Progenitor cell of endocrine pancreas (in vitro differentiated cells): ENCODE results near the gene NDUFS7. TPM values are rescaled to one million over a fixed set of nuclear protein-coding genes. Genes with fewer than 3 reads are reported as not detected.

Experiments
- DNase-seq: peaks from one replicate; pipeline ENCODE4 v3.0.0; 2021; ENCODE audit warnings: low spot score; ENCODE audit not compliant: unreplicated experiment
- H3K27ac Mint-ChIP-seq: 2 replicates; pipeline ENCODE4 v1.8.0; 2021; ENCODE audit warnings: mild to moderate bottlenecking, moderate library complexity, mixed read lengths
- H3K27me3 Mint-ChIP-seq: 2 replicates; pipeline ENCODE4 v1.8.0; 2021; ENCODE audit warnings: mixed read lengths
- H3K36me3 Mint-ChIP-seq: 2 replicates; pipeline ENCODE4 v1.8.0; 2022; ENCODE audit warnings: mixed read lengths; ENCODE audit not compliant: insufficient read depth
- H3K4me1 Mint-ChIP-seq: 2 replicates; pipeline ENCODE4 v1.8.0; 2021; ENCODE audit warnings: low read depth, mixed read lengths
- H3K4me3 Mint-ChIP-seq: 2 replicates; pipeline ENCODE4 v1.8.0; 2021; ENCODE audit warnings: low read depth, mild to moderate bottlenecking, moderate library complexity, mixed read lengths
- H3K9me3 Mint-ChIP-seq: 2 replicates; pipeline ENCODE4 v1.8.0; 2021; ENCODE audit warnings: low read depth, mixed read lengths
- total RNA-seq: library from RNA; stranded (reverse); gene quantifications from 2 replicates; pipeline ENCODE4 v1.2.1, GENCODE V29; 2021
- TF ChIP-seq, protein P1 (sequence below): fragments of 200-600 bp; sonication (generic); IDR thresholded peaks from one replicate; pipeline ENCODE4 v1.5.0; 2021; ENCODE audit warnings: antibody characterized with exemption, mild to moderate bottlenecking; ENCODE audit not compliant: unreplicated experiment

Gene NDUFS7
- total RNA-seq, 1 donor from 2014 or later, result 62.4 TPM

DNA sequence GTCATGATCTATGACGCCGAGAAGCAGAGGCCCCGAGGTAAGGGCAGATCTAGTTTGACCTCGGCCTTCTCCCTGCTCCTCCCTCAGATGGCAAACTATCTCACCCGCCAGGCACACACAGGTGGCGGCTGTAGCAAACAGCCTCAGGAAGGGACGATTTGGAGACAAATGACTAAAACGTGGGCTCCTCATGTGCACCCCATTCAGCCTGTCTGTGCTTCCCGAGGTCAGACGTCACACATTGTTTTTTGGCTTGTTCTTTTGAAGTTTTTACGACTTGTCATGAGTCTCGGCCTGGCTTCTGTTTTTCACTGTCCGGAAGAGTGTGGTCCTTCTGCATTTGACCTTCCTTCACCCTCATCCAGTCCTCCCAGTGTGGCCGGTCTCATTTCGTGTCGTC, 38.7 kb downstream of the NDUFS7 start:
- Mint-ChIP-seq H3K9me3 (no peaks in the 10 kb centered on the region), H3K27me3 (no peaks in the 10 kb centered on the region), H3K4me1 (peaks cover 25% of the 10 kb centered on the region), H3K27ac (peak overlapping the region; percentile 67), H3K36me3 (peaks cover 21% of the 10 kb centered on the region), H3K4me3 (no peak overlapping the region)
- no peak for DNase-seq
- TF ChIP-seq, protein P1, sequence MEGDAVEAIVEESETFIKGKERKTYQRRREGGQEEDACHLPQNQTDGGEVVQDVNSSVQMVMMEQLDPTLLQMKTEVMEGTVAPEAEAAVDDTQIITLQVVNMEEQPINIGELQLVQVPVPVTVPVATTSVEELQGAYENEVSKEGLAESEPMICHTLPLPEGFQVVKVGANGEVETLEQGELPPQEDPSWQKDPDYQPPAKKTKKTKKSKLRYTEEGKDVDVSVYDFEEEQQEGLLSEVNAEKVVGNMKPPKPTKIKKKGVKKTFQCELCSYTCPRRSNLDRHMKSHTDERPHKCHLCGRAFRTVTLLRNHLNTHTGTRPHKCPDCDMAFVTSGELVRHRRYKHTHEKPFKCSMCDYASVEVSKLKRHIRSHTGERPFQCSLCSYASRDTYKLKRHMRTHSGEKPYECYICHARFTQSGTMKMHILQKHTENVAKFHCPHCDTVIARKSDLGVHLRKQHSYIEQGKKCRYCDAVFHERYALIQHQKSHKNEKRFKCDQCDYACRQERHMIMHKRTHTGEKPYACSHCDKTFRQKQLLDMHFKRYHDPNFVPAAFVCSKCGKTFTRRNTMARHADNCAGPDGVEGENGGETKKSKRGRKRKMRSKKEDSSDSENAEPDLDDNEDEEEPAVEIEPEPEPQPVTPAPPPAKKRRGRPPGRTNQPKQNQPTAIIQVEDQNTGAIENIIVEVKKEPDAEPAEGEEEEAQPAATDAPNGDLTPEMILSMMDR, result no peak

DNA sequence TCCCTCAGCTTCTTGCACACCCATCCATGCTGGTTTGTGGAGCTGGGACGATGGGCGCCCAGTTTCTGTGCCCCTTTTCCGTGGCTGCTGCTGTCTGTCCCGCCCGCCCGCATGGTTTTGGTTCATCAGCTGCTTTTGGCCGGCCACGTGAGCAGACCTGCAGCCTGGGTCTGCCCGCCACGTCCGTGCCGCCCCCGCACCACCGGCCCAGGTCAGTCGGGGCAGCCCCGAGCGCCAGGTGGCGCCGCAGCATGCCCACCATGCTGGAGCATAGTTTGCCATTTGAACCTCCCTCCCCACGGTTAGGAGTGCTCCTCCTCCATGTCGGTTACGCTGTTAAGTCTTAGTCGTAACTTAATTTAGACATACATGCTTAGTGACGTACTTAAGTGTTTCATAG, 39.2 kb downstream of the NDUFS7 start:
- Mint-ChIP-seq H3K9me3 (no peaks in the 10 kb centered on the region), H3K27me3 (no peaks in the 10 kb centered on the region), H3K36me3 (peaks cover 18% of the 10 kb centered on the region), H3K4me3 (no peak overlapping the region), H3K4me1 (peaks cover 20% of the 10 kb centered on the region), H3K27ac (peak overlapping the region; percentile 30)
- no peak for DNase-seq
- TF ChIP-seq, protein P1, result no peak

DNA sequence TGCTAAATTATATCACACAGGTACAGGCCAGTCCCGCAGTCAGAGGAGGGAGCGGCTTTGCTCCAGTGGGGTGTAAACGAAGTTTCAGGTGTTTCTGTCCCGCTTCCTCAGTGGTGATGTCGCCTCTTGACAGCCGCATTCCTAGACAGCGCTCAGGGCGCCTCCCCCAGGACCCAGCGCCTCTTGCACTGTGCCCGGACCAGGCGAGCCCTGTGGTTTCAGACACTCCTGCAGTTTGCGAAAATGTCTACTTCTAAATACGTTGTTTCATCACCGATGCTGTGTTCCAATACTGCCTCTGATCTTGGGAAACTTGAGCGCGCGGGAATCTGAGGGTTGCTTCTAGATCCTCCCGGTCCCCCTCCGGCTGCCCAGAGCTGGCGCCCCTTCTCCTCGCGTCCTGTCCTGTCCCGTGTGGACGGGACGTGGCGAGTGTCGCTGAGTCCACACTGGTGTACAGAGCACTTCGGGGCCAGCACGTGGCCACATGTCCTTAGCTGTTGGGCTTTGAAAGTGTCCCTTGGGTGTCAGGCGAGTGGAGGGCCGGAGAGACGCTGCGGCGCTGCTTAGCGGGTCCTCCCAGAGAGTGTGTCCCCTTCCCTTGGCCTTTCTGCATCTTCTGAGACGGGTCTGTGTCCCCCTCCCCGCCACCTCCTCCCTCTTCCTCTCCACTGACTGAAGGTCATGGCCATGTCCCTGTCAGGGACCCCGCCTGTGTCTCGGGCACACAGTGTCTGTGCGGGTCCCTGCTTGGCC, 39.9 kb downstream of the NDUFS7 start:
- TF ChIP-seq, protein P1, result no peak
- no peak overlapping the region for H3K4me3 Mint-ChIP-seq
- H3K9me3 Mint-ChIP-seq, result no peaks in the 10 kb centered on the region
- H3K4me1 Mint-ChIP-seq, result peaks cover 16% of the 10 kb centered on the region
- DNase-seq, result no peak
- peaks cover 18% of the 10 kb centered on the region for H3K36me3 Mint-ChIP-seq
- peak overlapping the region; percentile 50 for H3K27ac Mint-ChIP-seq
- H3K27me3 Mint-ChIP-seq, result no peaks in the 10 kb centered on the region

DNA sequence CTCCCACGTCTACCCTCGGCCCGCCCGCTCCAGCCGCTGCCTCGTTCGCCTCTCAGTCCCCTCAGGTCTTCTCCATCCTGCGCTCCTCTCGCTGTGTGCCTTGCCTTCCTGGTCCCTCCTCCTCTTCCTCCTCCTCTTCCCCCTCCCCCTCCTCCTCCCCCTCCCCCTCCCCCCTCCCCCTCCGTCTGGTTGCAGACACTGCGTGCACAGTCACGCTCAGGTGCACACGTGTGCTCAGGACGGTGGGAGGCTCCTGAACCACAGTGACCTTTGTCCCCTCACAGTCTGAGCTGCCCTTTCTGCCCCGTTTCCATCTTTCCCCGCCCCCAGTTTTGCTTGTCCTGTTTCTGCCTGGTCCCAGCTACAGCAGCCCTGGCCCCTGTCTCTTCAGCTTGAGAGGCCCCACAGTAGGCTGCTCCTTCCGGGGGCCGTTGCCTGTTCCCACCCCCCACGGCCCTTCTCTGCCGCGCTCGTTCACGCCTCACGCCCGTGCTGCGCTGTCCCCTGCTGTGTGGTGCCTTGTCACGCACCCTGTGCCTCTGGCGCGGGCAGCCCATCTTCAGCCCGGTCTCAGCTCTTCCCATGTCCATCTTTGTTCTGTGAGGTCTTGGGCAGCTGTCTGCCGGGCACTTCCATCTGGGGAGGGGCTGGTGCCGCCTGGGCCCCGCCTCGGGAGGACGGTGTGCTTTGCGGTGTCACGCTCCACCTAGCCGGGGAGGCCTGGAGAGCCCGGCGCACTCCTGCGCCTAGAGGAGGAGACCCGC, 40.7 kb downstream of the NDUFS7 start:
- Mint-ChIP-seq H3K4me3 (peak overlapping the region; percentile 41), H3K4me1 (peaks cover 16% of the 10 kb centered on the region), H3K27me3 (no peaks in the 10 kb centered on the region), H3K9me3 (no peaks in the 10 kb centered on the region), H3K36me3 (peaks cover 17% of the 10 kb centered on the region), H3K27ac (peak overlapping the region; percentile 82)
- TF ChIP-seq, protein P1, result no peak
- no peak for DNase-seq

DNA sequence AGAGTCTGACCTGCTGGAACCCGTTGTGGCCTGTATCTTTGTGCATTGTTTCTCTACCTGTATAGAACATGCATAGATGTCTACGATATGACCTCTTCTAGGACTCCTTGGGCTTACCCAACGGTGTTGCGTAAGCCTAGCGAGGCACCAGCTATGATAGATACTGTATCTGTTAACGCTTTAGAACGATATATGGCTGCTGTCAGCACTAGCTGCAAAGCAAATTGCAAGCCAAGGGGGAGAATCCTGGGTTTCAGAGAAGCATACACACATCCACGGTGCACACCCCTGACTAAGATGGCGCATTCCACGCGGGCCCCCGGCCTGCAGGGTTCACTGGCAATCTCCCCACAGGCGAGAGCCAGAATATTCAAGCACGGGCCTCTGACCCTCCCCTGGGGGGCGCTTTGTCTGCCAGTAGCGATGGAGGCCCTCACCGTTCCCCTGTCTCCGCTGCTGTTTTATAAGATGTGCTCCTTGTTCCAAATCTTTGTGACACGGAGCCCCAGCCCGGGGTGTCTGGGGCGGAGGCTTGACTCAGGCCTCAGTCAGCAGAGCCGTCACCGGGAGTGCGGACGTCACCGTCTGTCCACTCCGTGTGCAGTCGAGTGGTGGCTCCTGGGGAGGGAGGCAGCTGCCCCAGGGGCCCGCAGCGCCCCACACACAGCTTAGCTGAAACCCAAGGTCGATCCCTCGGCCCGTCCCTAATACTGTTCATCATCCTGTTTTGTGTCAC, 41.6 kb downstream of the NDUFS7 start:
- Mint-ChIP-seq H3K27me3 (no peaks in the 10 kb centered on the region), H3K36me3 (peaks cover 14% of the 10 kb centered on the region), H3K4me1 (peaks cover 16% of the 10 kb centered on the region), H3K27ac (peak overlapping the region; percentile 67), H3K4me3 (no peak overlapping the region), H3K9me3 (no peaks in the 10 kb centered on the region)
- no peak for DNase-seq
- TF ChIP-seq, protein P1, result no peak
